Measurements from ENCODE around the gene SLC30A3.
"Not testable (repeated sequence)": the region's sequence is repeated elsewhere in the genome, so short reads cannot be mapped to it uniquely, and the experiment has no call there.

SLC30A3 gene

GRCh38 chr2:27282892-27283291, 20.0 kb upstream of the SLC30A3 start:
- FAIRE-seq, result no peak

DNA sequence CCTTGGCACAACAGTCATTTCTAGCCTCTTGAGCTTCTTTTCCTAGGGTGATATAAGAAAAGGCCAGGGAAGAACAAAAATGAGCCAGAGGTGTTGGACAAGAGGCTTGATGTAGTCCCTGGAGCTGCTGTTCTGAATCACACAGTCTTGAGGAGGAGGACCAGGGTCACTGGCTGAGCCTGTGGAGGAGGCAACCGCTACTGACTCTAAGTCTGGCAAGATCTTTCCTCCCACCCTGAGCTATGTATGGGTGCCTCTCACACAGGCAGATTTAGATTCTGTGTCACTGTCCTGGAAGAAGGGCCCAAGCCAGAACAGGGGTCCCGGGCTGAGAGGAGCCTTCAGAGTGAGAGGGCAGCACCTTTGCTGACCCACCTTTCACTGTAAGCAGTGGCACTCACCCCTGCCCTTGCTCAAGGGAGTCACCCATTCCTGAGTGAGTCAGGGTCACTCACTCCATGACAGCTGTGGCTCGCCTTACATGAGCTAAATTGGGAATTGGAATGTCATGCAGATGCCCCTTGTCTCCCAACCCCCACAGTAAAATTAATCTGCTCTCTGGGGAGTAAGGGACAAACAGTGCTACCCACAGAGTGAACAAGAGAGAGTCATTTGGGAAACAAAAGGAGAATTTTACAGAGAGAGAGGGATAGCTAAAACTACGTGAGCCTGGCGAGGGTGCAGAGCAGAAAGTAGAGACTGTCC, 19.2 kb upstream of the SLC30A3 start, which contains the start of gene TRIM54:
TRIM54 (plus strand) TSS at position 575 of the 705 bp plus-strand sequence. CDS start 303 bp downstream, outside the sequence.
- FAIRE-seq, result no peak

GRCh38 chr2:27281442-27281841, 18.6 kb upstream of the SLC30A3 start:
- FAIRE-seq, result no peak

- FAIRE-seq, result no peak
These were observed 18.0 kb upstream of the SLC30A3 start for GRCh38 chr2:27280826-27281225.

- no peak for FAIRE-seq
These were observed 15.2 kb upstream of the SLC30A3 start for GRCh38 chr2:27278010-27278409.

- FAIRE-seq, result no peak
These were observed 12.6 kb upstream of the SLC30A3 start, which contains the start of gene DNAJC5G for GRCh38 chr2:27275211-27276150. TSS of gene DNAJC5G (plus strand) at chr2:27275433. CDS start at chr2:27276729, 1,296 bp downstream.

GRCh38 chr2:27272537-27273522, 10.0 kb upstream of the SLC30A3 start:
- FAIRE-seq, result not testable (repeated sequence)

- no peak for FAIRE-seq
These were observed 8.9 kb upstream of the SLC30A3 start for GRCh38 chr2:27271631-27272340.

GRCh38 chr2:27270670-27271069, 7.8 kb upstream of the SLC30A3 start:
- no peak for FAIRE-seq

DNA sequence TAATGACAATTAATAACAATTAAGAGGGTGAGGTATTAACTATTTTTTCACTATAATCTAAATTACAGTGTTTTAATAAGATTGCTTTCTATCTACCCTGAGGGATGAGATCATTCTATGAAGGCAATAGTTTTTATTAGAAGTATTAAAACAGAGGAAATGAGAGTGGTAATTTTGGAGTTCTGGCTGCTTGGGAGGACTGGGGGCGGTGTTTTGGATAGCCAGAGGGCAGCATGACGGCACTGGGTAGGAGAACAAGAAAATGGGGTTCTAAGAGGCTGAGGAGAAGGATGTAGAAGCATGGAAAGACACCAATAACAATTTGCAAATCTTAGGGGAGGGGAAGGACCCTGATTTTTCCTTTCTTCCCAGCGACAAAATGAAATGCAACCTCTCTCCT, 7.3 kb upstream of the SLC30A3 start:
- no peak for FAIRE-seq

GRCh38 chr2:27268296-27268695, 5.4 kb upstream of the SLC30A3 start:
- not testable (repeated sequence) for FAIRE-seq

DNA sequence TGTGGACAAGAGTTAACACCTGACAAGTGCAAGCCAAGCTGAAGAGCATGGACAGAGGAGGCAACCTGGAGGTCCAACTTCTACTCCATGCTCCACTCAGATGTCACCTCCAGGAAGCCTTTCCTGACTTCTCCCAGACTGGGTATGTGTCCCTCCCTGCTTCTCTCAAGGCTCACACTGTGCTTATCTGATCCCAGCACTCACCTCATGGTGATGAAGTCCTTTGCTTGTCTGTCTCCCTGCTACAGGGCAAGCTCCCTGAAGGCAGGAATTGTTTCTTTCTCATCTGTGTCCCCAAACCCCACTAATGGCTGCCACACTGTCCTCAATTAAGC, 2.7 kb upstream of the SLC30A3 start:
- no peak for FAIRE-seq

GRCh38 chr2:27264753-27265535, 2.1 kb upstream of the SLC30A3 start:
- FAIRE-seq, result no peak

DNA sequence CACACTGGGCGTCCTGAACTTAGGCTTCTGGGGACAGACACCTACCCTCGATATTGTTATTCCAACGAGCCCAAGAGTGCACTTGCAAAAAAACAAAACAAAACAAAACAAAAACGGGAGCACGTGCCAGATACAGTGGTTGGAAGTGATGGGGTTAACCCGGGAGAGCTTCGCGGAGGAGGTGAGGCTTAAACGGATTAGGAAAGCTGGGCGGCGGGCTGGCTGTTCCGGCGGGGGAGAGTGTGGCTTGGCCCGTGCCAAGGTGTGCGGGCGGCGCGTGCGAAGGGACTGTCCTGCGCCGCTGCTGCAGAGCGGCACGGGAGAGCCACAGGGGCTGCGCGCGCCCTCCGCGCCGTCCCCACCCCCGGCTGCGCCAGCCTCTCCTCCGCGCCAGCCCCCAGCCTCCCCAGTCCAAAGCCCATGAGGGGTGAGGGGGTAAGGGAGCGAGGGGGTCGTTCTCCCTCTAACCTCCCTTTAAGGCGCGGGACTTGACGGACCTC, 1.5 kb upstream of the SLC30A3 start:
- no peak for FAIRE-seq

DNA sequence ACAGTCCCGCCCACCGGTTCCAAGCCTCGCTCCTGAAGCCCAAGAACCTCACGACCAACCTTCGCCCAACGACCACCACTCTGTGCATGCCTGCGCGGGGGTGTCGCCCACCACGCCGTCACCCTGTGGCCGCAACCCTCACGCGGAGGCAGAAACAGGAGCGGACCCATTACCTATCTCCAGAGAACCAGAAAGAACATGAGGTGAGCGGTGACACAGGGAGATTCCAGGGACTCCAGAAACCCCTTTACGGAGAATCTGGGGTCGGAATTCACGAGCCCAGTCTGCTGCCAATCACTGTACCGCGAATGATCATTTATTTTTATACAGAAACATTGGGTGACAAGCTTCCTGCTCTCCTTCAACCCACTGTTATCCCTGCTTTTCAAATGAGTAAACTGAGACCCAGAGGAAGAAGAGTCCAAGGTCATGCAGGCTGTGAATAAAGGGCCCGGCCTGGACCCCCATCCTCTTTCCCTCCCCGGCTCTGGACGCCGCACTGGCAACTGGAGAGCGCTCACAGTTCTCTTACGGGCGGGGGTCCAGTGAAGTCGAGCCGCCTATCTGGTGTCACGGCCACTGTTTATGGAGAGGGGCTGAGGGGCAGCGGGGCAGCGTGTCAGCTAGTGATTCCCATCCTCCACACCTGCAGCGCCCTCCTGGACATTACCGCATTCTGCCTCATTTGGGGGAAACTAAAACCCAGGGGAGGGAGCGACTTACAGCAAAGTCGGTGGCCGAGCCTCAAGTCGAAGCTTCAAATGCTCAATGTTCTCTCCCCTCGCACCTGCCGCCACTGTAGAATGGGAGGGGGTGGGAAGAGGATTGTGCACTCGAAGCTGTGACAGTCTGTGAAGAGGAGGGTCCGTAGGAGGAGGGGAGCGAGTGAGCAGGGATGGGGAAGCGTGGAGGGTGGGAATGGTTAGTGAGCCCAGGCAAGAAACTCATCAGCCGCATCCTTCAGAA, 723 bp upstream of the SLC30A3 start:
- FAIRE-seq, result no peak

GRCh38 chr2:27261926-27262298, 935 bp downstream of the SLC30A3 start:
- no peak for FAIRE-seq

DNA sequence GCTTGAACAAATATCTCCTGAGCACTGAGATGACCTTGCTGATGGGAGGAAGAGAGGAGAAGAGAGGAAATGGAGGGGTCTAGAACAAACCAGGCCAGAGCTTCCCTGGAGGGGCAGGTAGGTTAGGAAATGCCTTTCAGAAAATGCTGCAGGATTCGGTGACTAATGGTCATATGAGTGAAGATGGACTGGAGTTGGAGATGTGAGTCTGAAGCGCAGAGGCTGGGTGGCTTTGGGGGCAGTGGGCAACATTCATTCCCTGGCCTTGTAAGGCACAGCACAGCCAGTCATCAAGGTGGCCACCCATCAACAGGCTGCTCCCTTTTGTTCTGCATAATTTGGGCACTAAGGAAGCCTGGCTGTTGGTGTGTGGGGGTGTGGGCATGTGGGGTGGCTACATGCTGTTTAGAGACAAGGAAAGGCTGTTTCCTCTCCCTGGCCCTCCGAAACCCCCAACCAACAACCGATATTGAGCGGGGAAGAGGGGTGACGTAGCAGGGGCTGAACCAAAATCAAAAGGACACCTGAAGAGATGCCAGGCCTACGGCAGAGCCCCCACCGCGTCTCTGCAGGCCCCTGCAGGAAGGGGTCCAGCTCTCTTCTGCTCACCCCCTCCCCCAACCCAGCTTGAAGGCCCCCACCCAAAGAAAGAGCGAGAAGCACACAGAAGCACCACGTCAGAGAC, 1.5 kb downstream of the SLC30A3 start:
- FAIRE-seq, result no peak

DNA sequence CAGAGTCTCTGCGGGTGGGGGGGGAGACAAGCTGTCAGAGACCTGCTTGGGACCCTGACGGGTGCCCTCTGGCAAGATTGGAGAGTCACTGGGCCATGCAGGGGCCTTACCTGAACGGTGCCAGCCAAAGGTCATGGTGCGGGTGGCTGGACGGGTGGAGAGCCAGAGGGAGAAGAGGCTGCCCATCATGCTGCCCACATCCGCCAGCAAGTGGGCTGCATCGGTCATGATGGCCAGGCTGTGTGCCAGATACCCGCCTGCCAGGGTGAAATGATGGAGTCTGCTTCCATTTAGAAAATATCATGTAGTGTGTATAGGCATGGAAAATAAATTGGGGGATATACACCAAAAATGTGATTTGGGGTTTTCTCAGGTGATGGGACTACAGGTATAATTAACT, 4.8 kb downstream of the SLC30A3 start:
- FAIRE-seq, result no peak

- FAIRE-seq, result no peak
These were observed 5.9 kb downstream of the SLC30A3 start for GRCh38 chr2:27256855-27257454.

Measured in endometrium (tissue), 2 donors.